Ramos (cell line): ENCODE data around the gene GMEB1.
"Not testable (repeated sequence)": the region's sequence is repeated elsewhere in the genome, so short reads cannot be mapped to it uniquely, and the experiment has no call there.

Experiments used
- in situ Hi-C: fragments of 300-500 bp; cut with MboI; formaldehyde crosslinking; loops from one replicate; pipeline ENCODE4 v1.14.3; 2022; ENCODE audit warnings: low sequenced_read_pairs; ENCODE audit not compliant: unreplicated experiment

The GMEB1 gene

DNA sequence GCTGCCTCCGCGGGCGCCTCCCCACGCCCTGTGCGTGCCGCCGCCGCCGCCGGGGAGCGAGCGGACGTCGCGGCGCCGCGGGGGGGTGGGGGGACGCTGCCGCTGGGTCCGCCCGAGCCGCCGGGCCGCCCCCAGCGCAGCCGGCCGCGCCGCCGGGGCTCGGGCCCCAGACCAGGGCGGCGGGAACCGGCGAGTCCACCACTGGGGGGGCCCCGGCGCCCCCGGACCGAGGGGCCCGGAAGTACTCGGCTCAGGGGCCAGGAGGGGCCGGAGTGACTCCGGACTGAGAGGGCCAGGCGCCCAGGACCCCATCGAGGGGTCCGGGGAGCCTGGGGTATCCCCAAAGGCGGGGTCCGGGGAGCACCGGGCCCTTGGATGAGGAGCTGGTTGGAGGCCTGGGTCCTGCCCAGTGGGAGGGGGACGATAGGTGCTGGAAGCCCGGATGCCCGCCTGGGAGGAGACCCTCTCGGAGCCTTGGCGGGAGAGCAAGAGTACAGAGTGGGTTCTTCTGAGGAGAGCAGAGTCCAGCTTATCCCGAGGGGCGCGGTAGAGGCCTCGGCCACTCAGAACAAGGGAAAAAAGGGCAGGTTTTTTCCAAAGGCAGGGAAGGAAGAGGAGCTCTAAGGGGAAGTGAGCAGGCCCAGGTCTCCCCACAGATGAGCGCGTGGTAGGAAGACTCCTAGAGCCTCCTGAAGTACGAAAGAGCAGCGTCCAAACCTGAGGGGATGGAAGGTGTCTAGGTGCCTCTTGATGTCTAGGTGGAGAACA, 556 bp downstream of the GMEB1 start:
- in situ Hi-C loops: no loop called here

DNA sequence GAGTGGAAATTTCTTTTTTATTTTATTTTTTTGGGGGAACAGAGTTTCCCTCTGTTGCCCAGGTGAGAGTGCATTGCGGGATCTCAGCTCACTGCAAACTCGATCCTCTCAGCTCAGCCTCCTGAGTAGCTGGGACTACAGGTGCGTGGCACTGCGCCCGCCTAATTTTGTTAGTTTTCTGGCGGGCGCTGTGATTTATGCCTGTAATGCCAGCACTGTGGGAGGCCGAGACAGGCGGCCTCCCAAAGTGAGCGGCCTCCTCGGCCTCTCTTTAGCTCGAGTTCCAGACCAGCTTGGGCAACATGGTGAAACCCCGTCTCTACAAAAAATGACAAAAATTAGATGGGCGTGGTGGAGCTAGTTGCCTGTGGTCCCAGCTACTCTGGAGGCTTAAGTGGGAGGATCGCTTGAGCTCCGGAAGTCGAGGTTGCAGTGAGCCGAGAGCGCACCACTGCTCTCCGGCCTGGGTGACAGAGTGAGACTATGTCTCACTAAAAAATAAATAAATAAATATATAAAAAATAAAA, 2.7 kb downstream of the GMEB1 start:
- in situ Hi-C loops: no loop called here

- in situ Hi-C loops: not testable (repeated sequence)
These were observed 4.4 kb downstream of the GMEB1 start for GRCh38 chr1:28672971-28673370.

DNA sequence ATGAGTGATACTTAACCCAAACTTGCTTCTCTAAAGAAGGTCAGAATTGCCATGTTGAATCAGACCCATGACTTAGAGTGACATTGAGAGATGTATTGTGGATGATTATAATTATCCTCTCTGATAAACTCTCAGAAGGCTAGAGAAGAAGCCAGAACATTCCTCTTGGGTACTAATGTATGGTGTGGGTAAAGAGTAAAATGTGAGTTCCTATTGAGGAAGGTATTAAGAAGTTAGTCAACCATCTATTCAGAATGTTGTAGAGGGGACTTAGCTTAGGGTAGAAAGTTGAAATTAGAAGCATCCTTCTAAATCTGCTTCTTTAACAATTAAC, 7.3 kb downstream of the GMEB1 start:
- in situ Hi-C loops: no loop called here

- in situ Hi-C loops: no loop called here
These were observed 11.6 kb downstream of the GMEB1 start for GRCh38 chr1:28680151-28680550.

- in situ Hi-C loops: no loop called here
These were observed 14.3 kb downstream of the GMEB1 start for GRCh38 chr1:28682840-28683239.

DNA sequence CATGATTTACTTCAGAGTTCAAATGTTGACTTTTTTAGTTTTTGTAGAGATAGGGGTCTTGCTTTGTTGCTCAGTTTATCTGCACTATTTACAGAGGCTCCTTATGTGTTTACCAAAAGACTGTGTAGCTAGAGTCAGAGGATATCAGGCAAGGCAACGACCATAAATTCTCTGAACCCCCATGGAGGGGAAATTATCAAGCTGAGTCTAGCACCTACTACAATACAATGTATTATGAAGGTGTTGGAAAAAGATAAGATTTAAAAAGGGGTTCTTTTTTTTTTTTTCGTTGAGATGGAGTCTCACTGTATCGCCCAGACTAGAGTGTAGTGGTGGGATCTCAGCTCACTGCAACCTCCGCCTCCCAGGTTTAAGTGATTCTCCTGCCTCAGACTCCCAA, 16.4 kb downstream of the GMEB1 start:
- in situ Hi-C loops: no loop called here

DNA sequence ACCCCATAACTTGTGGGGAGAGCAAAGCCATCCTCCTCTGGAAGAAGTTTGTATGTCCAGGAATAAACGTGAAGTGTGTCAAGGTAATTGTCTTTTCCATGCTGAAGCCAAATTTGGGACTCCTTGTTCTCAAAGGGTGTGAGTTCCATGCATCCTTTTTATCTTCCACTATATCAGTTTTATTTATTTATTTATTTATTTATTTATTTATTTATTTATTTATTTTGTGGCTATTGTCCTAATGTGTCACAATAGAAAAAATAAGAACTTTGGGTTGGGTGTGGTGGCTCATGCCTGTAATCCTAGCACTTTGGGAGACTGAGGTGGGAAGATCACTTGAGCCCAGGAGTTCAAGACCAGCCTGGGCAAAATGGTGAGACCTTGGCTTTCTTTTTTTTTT, 23.0 kb downstream of the GMEB1 start:
- in situ Hi-C loops: not testable (repeated sequence)

GRCh38 chr1:28703629-28704028, 35.0 kb downstream of the GMEB1 start:
- in situ Hi-C loops: no loop called here

DNA sequence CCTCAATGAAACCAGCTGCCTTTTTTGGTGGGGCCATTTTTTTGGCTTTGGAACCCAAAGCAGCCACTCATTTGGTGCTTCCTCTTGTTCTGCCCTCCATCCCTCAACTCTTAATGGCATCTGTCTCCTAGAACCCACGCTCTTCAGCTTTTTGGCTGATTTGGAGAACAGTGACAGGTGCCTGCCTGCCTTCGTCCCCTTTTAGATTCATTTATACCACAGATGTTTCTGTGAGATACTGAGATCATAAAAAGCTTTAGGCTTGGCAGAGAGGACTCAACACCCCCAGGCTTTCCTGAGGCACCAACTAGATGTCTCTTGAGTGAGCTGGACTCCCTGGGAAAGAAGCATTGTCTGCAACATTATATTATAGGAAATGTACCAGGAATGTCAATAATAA, 47.8 kb downstream of the GMEB1 start:
- in situ Hi-C loops: no loop called here

GRCh38 chr1:28718166-28718565, 49.6 kb downstream of the GMEB1 start:
- in situ Hi-C loops: no loop called here

GRCh38 chr1:28718586-28719331, 50.2 kb downstream of the GMEB1 start:
- in situ Hi-C loops: no loop called here

GRCh38 chr1:28719332-28719619, 50.7 kb downstream of the GMEB1 start:
- in situ Hi-C loops: no loop called here

GRCh38 chr1:28720376-28720775, 51.8 kb downstream of the GMEB1 start:
- in situ Hi-C loops: no loop called here

DNA sequence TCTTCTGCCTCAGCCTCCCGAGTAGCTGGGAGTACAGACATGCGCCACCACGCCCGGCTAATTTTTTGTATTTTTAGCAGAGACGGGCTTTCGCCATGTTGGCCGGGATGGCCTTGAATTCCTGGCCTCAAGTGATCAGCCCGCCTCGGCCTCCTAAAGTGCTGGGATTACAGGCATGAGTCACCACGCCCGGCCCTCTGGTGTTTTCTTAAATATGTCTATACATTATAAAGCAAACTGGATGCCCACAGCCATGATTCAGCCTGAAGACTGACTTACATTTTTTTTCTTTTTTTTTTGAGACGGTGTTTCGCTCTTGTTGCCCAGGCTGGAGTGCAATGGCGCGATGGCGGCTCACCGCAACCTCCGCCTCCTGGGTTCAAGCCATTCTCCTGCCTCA, 53.3 kb downstream of the GMEB1 start:
- in situ Hi-C loops: not testable (repeated sequence)

GRCh38 chr1:28725365-28725764, 56.8 kb downstream of the GMEB1 start:
- in situ Hi-C loops: not testable (repeated sequence)

GRCh38 chr1:28735961-28736449, 67.4 kb downstream of the GMEB1 start:
- in situ Hi-C loops: no loop called here

DNA sequence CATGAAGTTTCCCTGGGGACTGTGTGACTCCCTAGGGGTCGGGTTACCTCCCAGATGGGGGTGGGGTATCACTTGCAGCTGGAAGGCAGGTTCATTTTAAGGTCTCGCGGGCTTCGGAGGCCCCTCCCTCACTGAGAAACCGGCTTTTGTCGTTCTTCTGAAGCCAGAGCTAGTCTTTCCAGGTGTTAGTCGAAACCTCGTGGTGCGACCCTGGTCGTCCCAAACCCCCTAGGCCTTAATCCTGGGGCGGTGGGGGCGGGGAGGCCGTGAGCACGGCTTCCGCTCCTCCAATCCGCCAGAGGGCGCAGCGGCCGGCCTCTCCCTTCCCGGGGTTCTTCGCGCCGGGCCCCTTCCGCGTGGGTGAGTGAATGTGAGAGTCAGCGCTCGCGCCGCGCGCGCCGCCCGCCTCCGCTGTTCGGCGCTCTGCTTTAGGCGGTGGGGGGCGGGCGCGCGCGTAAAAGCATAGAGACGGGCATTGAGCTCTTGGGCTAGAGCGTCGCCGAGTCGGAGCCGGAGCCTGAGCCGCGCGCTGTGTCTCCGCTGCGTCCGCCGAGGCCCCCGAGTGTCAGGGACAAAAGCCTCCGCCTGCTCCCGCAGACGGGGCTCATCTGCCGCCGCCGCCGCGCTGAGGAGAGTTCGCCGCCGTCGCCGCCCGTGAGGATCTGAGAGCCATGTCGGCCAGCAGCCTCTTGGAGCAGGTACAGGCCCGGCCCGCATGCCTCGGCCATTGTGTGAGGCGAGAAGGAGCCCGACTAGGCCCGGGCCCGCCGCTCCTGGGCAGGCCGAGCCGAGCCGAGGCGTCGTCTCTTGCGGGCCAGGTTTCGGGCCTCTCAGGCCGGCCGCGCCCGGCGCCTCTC, 68.1 kb downstream of the GMEB1 start, which contains the start of gene YTHDF2:
Gene YTHDF2 (plus strand): TSS at position 491 of the 857 bp plus-strand sequence. CDS start 181 bp downstream, at position 672.
- in situ Hi-C loops: no loop called here

- in situ Hi-C loops: no loop called here
These were observed 68.9 kb downstream of the GMEB1 start for GRCh38 chr1:28737307-28738132.

GRCh38 chr1:28740118-28740517, 71.5 kb downstream of the GMEB1 start:
- in situ Hi-C loops: no loop called here
